BLaER1 (cell line): ENCODE measurements around the gene KBTBD2.
"Not testable (repeated sequence)": the region's sequence is repeated elsewhere in the genome, so short reads cannot be mapped to it uniquely, and the experiment has no call there.

Experiments
- H3K27ac ChIP-seq: shearing (Covaris generic); formaldehyde crosslinking; 2 replicates; pipeline ENCODE4 v1.8.1; 2022
- H3K27me3 ChIP-seq: shearing (Covaris generic); formaldehyde crosslinking; 2 replicates; pipeline ENCODE4 v1.8.1; 2022
- H3K36me3 ChIP-seq: shearing (Covaris generic); formaldehyde crosslinking; 2 replicates; pipeline ENCODE4 v1.8.1; 2022
- H3K4me1 ChIP-seq: shearing (Covaris generic); formaldehyde crosslinking; 2 replicates; pipeline ENCODE4 v1.8.1; 2022
- H3K4me2 ChIP-seq: shearing (Covaris generic); formaldehyde crosslinking; 2 replicates; pipeline ENCODE4 v1.8.1; 2022
- H3K4me3 ChIP-seq: shearing (Covaris generic); formaldehyde crosslinking; 2 replicates; pipeline ENCODE4 v1.8.1; 2022
- H3K9ac ChIP-seq: shearing (Covaris generic); formaldehyde crosslinking; 2 replicates; pipeline ENCODE4 v1.8.1; 2022
- H3K9me3 ChIP-seq: shearing (Covaris generic); formaldehyde crosslinking; 2 replicates; pipeline ENCODE4 v1.8.1; 2022
- H4K20me1 ChIP-seq: shearing (Covaris generic); formaldehyde crosslinking; 2 replicates; pipeline ENCODE4 v1.8.1; 2022
- Cebpa-rat ChIP-seq: shearing (Covaris generic); IDR thresholded peaks from 2 replicates; pipeline ENCODE4 v1.8.1; 2022

KBTBD2 gene

DNA sequence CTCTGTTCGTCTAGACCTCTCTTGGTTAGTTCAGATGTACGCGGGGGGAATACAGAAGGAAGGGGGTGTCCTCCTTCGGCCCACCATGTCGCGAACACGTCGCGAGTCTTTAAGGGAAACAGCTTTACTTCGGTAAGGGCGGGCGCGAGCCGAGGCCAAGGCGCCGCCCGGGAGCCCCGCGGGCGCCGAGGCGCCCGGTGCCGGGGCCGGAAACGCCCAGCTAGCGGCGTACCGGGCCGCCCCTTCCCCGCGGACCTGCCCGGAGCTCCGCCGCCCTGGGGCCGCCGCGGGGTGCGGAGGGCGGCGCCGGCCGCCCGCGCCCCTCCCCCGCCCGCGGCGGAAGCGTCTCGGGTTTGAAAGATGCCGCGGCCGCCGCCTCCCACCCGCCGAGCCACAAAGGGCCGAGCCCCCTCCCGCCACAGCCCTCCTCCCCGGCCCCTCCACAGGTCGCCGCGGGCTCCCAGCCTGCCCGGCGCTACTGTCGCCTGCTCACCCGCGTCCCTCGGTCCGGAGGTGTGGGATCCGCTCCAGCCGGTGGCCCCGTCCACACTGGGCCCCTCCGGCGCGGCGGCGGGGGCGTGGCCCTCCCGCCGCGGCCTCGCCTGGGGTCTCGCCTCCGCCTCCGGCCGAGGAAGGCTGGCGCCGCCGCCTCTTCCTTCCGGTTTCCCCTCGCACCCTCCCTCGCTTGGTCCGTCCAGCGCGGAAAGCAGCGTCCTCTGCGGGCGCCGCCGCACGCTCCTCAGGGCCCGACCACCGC is at the start of gene KBTBD2:
Gene KBTBD2 (minus strand): TSS at position 718 of the 757 bp plus-strand sequence. CDS start 12,156 bp downstream, outside the sequence.
- H3K4me3 ChIP-seq = peak within 1 kb of the TSS; percentile 86
- H4K20me1 ChIP-seq = peaks cover 42% of the 10 kb centered on the region
- TF ChIP-seq Cebpa-rat = no peak
- no peaks in the 10 kb centered on the region for H3K27me3 ChIP-seq
- H3K36me3 ChIP-seq = peaks cover 4% of the 10 kb centered on the region; the same call in 1 of the 2 replicates
- no peaks in the 10 kb centered on the region for H3K9me3 ChIP-seq
- peaks cover 52% of the 10 kb centered on the region for H3K4me1 ChIP-seq
- peak within 1 kb of the TSS; percentile 97 for H3K27ac ChIP-seq
- H3K4me2 ChIP-seq = peak within 1 kb of the TSS; percentile 96
- H3K9ac ChIP-seq = peak within 1 kb of the TSS; percentile 93

DNA sequence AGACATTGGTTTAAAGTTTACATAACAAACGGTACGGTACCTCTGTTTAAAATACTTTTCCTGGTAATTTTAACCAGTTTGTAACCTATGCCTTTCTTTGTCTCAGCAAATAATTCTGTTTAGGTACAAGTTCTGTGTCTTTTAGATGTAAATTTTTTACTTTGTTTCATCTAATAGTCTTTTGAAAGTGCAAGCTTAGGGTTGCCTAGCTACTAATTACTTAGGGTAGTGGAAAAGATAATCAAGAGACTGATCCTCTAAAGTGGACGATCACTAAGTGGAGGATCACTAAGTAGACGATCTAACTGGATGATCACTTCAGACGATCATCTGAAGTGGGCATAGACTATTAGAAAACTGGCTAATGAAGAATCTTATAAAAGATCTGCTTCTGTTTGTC is 49.6 kb upstream of the KBTBD2 start:
- Histone ChIP-seq H3K4me3 (peak overlapping the region; percentile 76), H3K4me1 (peaks cover 12% of the 10 kb centered on the region; the same call in 1 of the 2 replicates), H3K27ac (no peak overlapping the region), H3K4me2 (peak overlapping the region; percentile 96), H3K27me3 (peaks cover 28% of the 10 kb centered on the region), H4K20me1 (no peaks in the 10 kb centered on the region), H3K36me3 (no peaks in the 10 kb centered on the region), H3K9ac (0 out of 2 replicates have a peak overlapping the region, but pooled peaks have one; percentile 82), H3K9me3 (peaks cover 12% of the 10 kb centered on the region)
- TF ChIP-seq Cebpa-rat = no peak

DNA sequence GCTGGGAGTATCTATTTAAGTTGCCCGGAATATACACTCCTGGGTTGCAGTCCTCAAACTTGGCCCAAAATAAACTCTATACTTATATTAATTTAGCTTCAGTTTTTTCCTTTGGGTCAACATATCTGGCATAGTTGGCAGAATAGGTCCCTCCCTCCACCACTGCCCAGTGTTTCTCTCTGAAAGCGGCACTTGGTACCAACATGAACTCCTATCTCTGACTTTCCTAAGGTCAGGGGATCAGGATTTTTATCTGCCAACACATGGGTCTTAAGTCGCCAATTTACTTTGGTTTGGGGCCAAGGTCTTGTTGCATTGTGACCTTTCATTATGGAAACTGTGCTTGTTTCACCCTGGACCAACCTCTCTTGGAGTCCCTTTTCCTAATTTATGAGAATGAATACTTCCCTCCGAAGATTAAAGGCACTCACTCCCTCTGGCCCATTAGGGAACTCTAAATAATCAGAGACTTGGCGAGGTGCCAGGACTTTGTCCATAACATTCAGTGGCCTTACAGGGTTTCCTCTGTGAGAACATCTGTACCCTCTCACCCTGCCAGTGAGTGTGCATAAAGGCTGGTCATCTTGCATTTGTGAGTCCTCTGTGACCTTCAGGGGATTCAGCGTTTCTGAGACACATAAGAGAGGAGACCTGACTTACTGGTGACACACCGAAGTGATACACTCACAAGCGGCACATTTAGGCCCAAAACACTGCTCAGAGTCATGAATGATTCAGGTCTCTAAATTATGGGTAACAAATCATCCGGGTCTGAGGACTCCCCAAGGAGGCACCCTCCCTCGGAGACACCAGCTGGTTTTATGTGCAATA is 46.0 kb upstream of the KBTBD2 start:
- no peak for TF ChIP-seq Cebpa-rat
- Histone ChIP-seq H3K4me1 (peaks cover 12% of the 10 kb centered on the region; the same call in 1 of the 2 replicates), H3K27me3 (peaks cover 16% of the 10 kb centered on the region), H4K20me1 (no peaks in the 10 kb centered on the region), H3K4me2 (no peak overlapping the region), H3K9ac (no peak overlapping the region), H3K4me3 (no peak overlapping the region), H3K9me3 (no peaks in the 10 kb centered on the region), H3K27ac (no peak overlapping the region), H3K36me3 (no peaks in the 10 kb centered on the region)

DNA sequence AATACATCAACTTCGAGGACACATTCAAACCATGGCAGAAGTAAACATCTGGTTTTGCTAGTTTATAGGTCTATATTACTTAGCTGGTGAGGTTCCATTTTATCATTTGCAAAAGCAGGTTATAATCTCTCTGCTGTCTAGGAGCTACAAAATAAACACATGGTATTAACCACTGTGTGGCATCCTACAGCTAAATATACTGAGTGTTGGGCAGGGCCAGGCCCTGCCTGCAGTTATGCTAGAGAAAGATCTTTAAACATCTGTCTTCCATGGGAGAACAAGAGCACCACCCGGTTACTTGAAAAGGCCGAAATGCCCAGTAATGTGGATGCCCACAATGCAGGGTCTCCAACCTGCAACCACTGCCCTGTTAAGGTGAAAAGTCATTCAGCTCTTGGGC is 45.1 kb upstream of the KBTBD2 start:
- H3K27me3 ChIP-seq = peaks cover 7% of the 10 kb centered on the region
- H3K27ac ChIP-seq = no peak overlapping the region
- H3K4me3 ChIP-seq = no peak overlapping the region
- H3K9me3 ChIP-seq = no peaks in the 10 kb centered on the region
- no peaks in the 10 kb centered on the region for H3K36me3 ChIP-seq
- no peak for TF ChIP-seq Cebpa-rat
- H3K4me2 ChIP-seq = no peak overlapping the region
- H3K4me1 ChIP-seq = peaks cover 7% of the 10 kb centered on the region; the same call in 1 of the 2 replicates
- no peak overlapping the region for H3K9ac ChIP-seq
- H4K20me1 ChIP-seq = no peaks in the 10 kb centered on the region

DNA sequence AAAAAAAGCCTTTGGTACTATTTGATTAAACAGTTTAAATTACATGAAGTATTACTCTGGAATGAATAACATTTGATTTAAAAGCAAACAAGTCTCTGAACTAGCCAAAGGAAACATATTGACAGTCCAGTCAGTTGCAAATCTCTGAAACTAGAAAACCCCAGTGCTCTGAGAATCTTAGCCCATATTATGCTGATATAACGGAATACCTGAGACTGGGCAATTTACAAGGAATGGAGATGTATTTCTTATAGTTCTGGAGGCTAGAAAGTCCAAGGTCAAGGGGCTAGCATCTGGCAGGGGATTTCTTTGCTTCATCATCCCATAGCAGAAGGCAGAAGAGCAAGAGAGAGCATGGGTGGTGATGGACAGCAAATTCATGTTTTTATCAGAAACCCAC is 44.0 kb upstream of the KBTBD2 start:
- Histone ChIP-seq H3K9me3 (no peaks in the 10 kb centered on the region), H3K9ac (no peak overlapping the region), H3K27me3 (no peaks in the 10 kb centered on the region), H3K4me3 (no peak overlapping the region), H3K4me2 (no peak overlapping the region), H3K27ac (no peak overlapping the region), H3K36me3 (no peaks in the 10 kb centered on the region), H3K4me1 (no peaks in the 10 kb centered on the region), H4K20me1 (no peaks in the 10 kb centered on the region)
- no peak for TF ChIP-seq Cebpa-rat

DNA sequence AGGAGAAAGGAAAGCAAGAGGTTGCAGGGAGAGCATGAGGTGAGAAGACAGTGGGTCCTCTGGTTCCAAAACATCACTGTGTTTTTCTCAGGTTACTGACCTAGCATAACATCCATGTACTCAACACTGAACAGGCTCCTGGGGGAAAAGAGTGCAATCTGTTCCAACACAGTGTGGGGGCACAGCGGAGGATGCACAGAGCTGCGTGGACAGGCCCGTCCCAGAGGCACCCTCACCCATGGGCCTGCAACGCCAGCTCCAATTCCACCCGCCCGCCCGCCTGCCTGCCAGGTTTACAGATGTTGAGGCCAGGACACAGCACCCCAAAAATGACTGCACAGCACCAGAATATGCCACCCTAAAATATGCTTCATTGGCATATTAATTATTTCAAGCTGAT is 38.8 kb upstream of the KBTBD2 start:
- Histone ChIP-seq H3K4me3 (no peak overlapping the region), H3K4me2 (no peak overlapping the region), H3K9ac (no peak overlapping the region), H3K27me3 (no peaks in the 10 kb centered on the region), H3K36me3 (peaks cover 6% of the 10 kb centered on the region; the same call in 1 of the 2 replicates), H3K27ac (no peak overlapping the region), H4K20me1 (no peaks in the 10 kb centered on the region), H3K4me1 (no peaks in the 10 kb centered on the region), H3K9me3 (no peaks in the 10 kb centered on the region)
- TF ChIP-seq Cebpa-rat = no peak

DNA sequence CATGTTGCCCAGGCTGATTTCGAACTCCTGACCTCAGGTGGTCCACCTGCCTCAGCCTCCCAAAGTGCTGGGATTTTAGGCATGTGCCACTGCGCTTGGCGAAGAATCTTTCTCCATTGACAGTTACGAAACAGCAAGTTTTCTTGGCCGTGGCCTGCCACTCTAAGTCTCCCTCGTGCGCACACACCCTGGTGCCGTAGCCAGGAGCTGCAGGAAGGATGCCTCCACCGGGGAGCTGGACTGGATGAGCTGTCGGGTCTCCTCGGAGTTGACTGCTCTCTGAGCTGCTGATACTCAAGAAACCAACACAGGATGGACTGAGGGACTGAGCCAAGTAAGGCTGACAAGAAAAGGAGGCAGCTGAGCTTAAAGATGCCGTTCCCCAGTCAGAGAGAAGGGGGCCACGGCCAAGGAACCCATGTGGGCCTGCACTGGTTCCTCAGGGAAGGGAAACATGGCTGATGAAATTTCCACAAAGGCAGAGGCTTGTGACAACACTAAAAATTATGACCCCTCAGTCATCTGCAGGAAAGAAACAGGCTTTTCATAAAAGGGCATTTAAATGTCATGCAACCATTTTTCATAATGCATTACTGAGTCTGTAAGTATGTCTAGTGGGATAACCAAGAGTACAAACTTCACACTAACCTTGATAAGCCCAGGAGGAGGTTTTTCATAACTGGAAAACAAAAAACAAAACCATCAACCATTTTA is 38.0 kb upstream of the KBTBD2 start:
- no peak overlapping the region for H3K9ac ChIP-seq
- TF ChIP-seq Cebpa-rat = no peak
- no peaks in the 10 kb centered on the region for H3K27me3 ChIP-seq
- no peaks in the 10 kb centered on the region for H4K20me1 ChIP-seq
- peaks cover 6% of the 10 kb centered on the region; the same call in 1 of the 2 replicates for H3K36me3 ChIP-seq
- H3K27ac ChIP-seq = no peak overlapping the region
- H3K4me1 ChIP-seq = no peaks in the 10 kb centered on the region
- H3K4me2 ChIP-seq = no peak overlapping the region
- H3K4me3 ChIP-seq = no peak overlapping the region
- H3K9me3 ChIP-seq = no peaks in the 10 kb centered on the region

DNA sequence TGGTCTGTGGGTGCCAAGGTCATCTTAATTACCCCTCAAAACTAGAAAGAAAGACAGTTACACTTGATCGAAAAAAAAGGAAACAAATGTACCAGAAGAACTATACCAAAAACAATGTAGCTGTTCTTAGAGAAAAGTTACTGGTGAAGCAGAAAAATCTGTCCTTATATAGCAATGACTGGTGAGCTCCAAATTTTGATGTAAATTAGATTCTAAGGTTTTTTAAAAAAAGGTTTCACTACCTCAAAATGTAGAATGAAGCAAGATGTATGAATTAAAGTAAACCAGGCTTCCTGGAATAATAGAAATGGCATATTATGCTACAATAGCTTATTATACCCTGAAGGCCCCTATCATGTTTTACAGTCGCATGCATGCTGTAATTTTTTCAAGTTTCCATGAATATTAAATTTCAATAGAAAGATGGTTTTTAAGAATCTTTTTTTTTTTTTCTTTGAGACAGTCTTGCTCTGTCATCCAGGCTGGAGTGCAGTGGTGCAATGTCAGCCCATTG is 37.3 kb upstream of the KBTBD2 start:
- no peak overlapping the region for H3K9ac ChIP-seq
- peaks cover 6% of the 10 kb centered on the region; the same call in 1 of the 2 replicates for H3K36me3 ChIP-seq
- no peak overlapping the region for H3K4me2 ChIP-seq
- H4K20me1 ChIP-seq = no peaks in the 10 kb centered on the region
- H3K27ac ChIP-seq = no peak overlapping the region
- H3K4me1 ChIP-seq = no peaks in the 10 kb centered on the region
- TF ChIP-seq Cebpa-rat = no peak
- no peaks in the 10 kb centered on the region for H3K27me3 ChIP-seq
- no peak overlapping the region for H3K4me3 ChIP-seq
- H3K9me3 ChIP-seq = no peaks in the 10 kb centered on the region

DNA sequence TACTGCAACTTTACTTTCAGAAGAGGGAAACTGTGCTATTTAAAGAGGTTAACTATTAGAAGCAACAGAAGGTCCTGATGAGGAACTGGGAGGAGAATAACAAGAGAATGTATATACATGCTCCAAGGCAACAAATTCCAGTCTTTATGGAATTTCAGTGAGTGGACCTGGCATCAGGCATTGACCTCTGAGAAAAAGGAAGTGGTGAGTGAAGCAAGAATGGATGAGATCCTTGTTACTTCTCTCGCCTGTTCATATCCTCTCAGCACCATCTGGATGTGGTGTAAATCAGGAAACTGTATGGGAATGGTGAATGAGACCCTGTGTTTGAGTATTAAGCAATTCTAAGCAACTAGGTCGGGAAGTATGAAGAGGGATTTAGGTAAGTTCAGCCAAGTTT is 30.3 kb upstream of the KBTBD2 start:
- no peak overlapping the region for H3K27ac ChIP-seq

DNA sequence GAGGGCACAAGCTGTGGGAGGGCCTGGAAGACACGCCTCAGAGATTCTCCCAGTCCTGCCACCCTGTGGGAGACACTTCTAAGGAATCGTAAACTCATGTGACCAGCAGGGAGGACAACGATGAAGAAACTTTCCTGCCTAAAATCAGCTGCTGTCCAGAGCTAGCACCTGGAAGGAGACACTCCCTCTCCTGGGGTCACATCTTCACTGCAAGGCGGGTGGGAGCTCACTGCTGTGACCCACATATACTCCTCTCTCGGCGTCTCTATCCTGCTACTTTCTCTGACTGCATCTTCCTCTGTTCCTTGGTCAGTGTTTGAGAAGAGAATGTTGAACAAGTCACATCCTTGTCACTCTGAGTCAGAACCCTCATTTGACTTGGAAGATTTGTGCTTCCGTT is 25.4 kb upstream of the KBTBD2 start:
- H3K4me2 ChIP-seq, H3K27me3 ChIP-seq, H3K4me3 ChIP-seq, H3K9me3 ChIP-seq, H4K20me1 ChIP-seq, H3K4me1 ChIP-seq, H3K9ac ChIP-seq, H3K27ac ChIP-seq: not testable (repeated sequence)
- H3K36me3 ChIP-seq = peaks cover 33% of the 10 kb centered on the region

More for the DNA sequence above, 30.3 kb upstream of the KBTBD2 start:
- H3K9me3 ChIP-seq = no peaks in the 10 kb centered on the region
- no peak overlapping the region for H3K4me3 ChIP-seq
- peaks cover 8% of the 10 kb centered on the region for H3K4me1 ChIP-seq
- H3K36me3 ChIP-seq = peaks cover 5% of the 10 kb centered on the region
- H4K20me1 ChIP-seq = no peaks in the 10 kb centered on the region
- H3K4me2 ChIP-seq = peak overlapping the region; percentile 44
- H3K27me3 ChIP-seq = no peaks in the 10 kb centered on the region
- no peak overlapping the region for H3K9ac ChIP-seq
- no peak for TF ChIP-seq Cebpa-rat
